HFFc6 (cell line): ENCODE data around the gene CALN1. TPM values are rescaled to one million over a fixed set of nuclear protein-coding genes. Genes with fewer than 3 reads are reported as not detected.

ENCODE experiments used
- DNase-seq: peaks from one replicate; pipeline ENCODE4 v3.0.0-alpha.2; 2018
- H3K27ac Mint-ChIP-seq: 2 replicates; pipeline ENCODE4 v1.8.0; 2020; ENCODE audit warnings: mild to moderate bottlenecking, mixed read lengths
- H3K27me3 Mint-ChIP-seq: 2 replicates; pipeline ENCODE4 v1.8.0; 2021; ENCODE audit warnings: mild to moderate bottlenecking, moderate library complexity, mixed read lengths; ENCODE audit not compliant: insufficient read depth
- H3K36me3 Mint-ChIP-seq: 2 replicates; pipeline ENCODE4 v1.8.0; 2021; ENCODE audit warnings: low read depth, mixed read lengths
- H3K4me1 Mint-ChIP-seq: 2 replicates; pipeline ENCODE4 v1.8.0; 2020; ENCODE audit warnings: low read depth, mixed read lengths
- H3K4me3 Mint-ChIP-seq: 2 replicates; pipeline ENCODE4 v1.8.0; 2020; ENCODE audit warnings: mild to moderate bottlenecking, moderate library complexity, mixed read lengths
- H3K9me3 Mint-ChIP-seq: 2 replicates; pipeline ENCODE4 v1.8.0; 2020; ENCODE audit warnings: mild to moderate bottlenecking, mixed read lengths
- total RNA-seq, 6 experiments: library from RNA; stranded (reverse); fragmentation: NEBNext Ultra II Directional; extraction: Animal tissue kit (Norgen Biotek cat#: 25700); gene quantifications; 2 replicates in 1 of 6; 3 replicates in 5 of 6; pipeline ENCODE4 v1.2.3, GENCODE V29; 2021
- TF ChIP-seq, protein P1 (sequence below): fragments of 200-600 bp; sonication (generic); IDR thresholded peaks from 2 replicates; pipeline ENCODE4 v1.5.0; 2021; ENCODE audit warnings: antibody characterized with exemption, mild to moderate bottlenecking

CALN1 gene
- total RNA-seq, 6 experiments from 2014 or later, result not detected

DNA sequence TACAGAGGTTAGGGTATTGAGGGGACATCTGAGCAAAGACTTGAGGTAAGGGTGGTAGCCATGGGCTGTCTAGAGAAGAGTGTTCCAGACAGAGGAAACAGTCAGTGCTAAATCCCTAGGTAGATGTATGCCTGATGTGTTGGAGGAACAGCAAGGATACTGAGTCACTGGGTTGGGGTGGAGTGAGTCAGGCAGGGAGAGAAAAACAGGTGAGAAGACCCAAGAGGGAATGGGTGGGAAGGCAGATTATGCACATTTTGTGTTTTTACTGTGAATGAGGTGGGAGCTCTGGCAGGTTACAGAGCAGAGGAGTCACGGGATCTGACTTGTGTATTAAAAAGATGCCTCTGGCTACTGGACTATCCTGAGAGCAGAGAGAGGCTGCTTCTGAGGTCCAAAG lies 285.0 kb downstream of the CALN1 start:
- TF ChIP-seq, protein P1, sequence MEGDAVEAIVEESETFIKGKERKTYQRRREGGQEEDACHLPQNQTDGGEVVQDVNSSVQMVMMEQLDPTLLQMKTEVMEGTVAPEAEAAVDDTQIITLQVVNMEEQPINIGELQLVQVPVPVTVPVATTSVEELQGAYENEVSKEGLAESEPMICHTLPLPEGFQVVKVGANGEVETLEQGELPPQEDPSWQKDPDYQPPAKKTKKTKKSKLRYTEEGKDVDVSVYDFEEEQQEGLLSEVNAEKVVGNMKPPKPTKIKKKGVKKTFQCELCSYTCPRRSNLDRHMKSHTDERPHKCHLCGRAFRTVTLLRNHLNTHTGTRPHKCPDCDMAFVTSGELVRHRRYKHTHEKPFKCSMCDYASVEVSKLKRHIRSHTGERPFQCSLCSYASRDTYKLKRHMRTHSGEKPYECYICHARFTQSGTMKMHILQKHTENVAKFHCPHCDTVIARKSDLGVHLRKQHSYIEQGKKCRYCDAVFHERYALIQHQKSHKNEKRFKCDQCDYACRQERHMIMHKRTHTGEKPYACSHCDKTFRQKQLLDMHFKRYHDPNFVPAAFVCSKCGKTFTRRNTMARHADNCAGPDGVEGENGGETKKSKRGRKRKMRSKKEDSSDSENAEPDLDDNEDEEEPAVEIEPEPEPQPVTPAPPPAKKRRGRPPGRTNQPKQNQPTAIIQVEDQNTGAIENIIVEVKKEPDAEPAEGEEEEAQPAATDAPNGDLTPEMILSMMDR, result no peak
- Mint-ChIP-seq H3K27me3 (no peaks in the 10 kb centered on the region; the same call in 1 of the 2 replicates), H3K9me3 (peaks cover 22% of the 10 kb centered on the region), H3K4me1 (no peaks in the 10 kb centered on the region), H3K36me3 (0 out of 2 replicates have a peak, but pooled peaks cover 3% of the 10 kb centered on the region), H3K27ac (no peak overlapping the region), H3K4me3 (no peak overlapping the region)
- DNase-seq, result no peak

DNA sequence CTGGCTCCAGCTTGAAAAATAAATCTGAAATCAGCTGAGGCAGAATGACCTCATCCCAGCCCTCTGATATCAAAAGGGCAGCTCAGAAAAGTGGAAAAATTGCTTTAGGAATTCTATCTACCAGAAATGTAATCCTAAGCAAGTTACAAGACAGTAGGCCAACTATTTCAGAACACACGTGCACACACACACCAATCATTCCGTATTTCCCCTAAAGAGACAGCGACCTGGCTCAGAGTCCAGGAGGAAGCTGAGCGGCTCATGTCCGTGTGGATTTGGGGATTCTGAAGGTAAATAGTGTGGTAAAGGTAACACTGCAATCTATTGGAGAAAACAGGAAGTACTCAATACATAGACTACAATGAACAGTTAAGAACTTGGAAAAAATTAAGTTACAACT lies 288.2 kb downstream of the CALN1 start:
- Mint-ChIP-seq H3K27ac (no peak overlapping the region), H3K36me3 (0 out of 2 replicates have a peak, but pooled peaks cover 3% of the 10 kb centered on the region), H3K4me1 (no peaks in the 10 kb centered on the region), H3K9me3 (peaks cover 18% of the 10 kb centered on the region), H3K4me3 (no peak overlapping the region), H3K27me3 (no peaks in the 10 kb centered on the region; the same call in 1 of the 2 replicates)
- TF ChIP-seq, protein P1, result no peak
- DNase-seq, result no peak

DNA sequence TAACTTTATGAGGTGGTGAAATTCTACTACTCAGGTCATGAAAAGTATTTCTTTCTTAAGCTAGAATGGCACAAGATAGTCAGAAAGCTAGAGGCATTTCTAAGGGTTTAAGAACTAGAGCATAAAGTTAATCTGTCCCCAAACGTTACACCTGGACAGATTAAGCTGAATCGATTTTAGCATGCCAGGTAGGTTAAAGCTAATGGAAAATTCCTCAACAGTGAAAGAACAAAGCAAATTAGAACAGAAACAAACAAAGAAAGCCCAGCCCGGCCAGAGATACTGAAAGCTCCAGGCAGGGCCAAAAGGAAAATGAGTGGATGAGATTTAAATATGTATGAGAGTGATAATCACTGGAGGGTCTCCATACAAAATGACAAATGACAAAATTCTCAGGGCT lies 293.8 kb downstream of the CALN1 start:
- H3K4me1 Mint-ChIP-seq, result no peaks in the 10 kb centered on the region; the same call in 1 of the 2 replicates
- H3K9me3 Mint-ChIP-seq, result peaks cover 29% of the 10 kb centered on the region
- H3K36me3 Mint-ChIP-seq, result no peaks in the 10 kb centered on the region
- H3K27me3 Mint-ChIP-seq, result no peaks in the 10 kb centered on the region; the same call in 1 of the 2 replicates
- TF ChIP-seq, protein P1, result no peak
- H3K27ac Mint-ChIP-seq, result no peak overlapping the region
- H3K4me3 Mint-ChIP-seq, result no peak overlapping the region
- DNase-seq, result no peak

DNA sequence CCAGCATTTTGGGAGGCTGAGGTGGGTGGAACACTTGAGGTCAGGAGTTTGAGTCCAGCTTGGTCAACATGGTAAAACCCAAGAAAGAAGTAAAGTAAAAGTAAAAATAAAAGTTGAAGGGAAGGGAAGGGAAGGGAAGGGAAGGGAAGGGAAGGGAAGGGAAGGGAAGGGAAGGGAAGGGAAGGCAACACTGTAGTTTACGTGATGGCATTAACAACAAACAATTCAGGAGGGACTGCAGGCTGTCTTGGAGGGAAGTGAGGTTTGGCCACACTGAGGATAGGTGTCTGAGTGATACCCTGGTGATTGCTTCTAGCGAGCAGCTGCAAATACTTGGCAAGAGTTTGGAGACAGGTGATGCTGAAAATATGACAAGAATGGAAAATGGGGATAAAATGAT lies 298.0 kb downstream of the CALN1 start:
- H3K4me1 Mint-ChIP-seq, result no peaks in the 10 kb centered on the region; the same call in 1 of the 2 replicates
- no peaks in the 10 kb centered on the region for H3K36me3 Mint-ChIP-seq
- H3K27ac Mint-ChIP-seq, result no peak overlapping the region
- no peak for DNase-seq
- H3K4me3 Mint-ChIP-seq, result no peak overlapping the region
- H3K9me3 Mint-ChIP-seq, result peaks cover 43% of the 10 kb centered on the region
- TF ChIP-seq, protein P1, result no peak
- H3K27me3 Mint-ChIP-seq, result peaks cover 1% of the 10 kb centered on the region

DNA sequence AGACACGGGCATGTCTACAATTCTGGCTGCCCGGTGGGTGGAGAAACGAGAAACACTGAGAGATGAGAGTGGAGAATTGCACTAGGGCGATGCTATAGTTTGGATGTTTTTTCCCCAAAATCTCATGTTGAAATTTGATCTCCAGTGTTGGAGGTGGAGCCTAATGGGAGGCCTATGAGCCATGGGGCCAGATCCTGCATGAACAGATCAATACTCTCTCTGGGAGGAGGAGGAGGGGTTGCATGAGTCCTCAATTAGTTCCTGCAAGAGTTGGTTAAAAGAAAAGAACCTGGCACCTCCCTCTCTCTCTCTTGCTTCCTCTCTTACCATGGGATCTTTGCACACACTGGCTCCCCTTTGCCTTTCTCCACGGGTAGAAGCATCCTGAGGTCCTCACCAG lies 299.1 kb downstream of the CALN1 start:
- H3K27ac Mint-ChIP-seq, result no peak overlapping the region
- H3K4me1 Mint-ChIP-seq, result no peaks in the 10 kb centered on the region; the same call in 1 of the 2 replicates
- peaks cover 1% of the 10 kb centered on the region for H3K27me3 Mint-ChIP-seq
- TF ChIP-seq, protein P1, result no peak
- no peak for DNase-seq
- H3K36me3 Mint-ChIP-seq, result peaks cover 6% of the 10 kb centered on the region; the same call in 1 of the 2 replicates
- H3K4me3 Mint-ChIP-seq, result no peak overlapping the region
- H3K9me3 Mint-ChIP-seq, result peaks cover 46% of the 10 kb centered on the region
